ENCODE data around the gene CRX. TPM values are rescaled to one million over a fixed set of nuclear protein-coding genes. Genes with fewer than 3 reads are reported as not detected.

CRX gene
- total and polyA plus RNA-seq, 2 of the 13 experiments (the other 11 are each of a cell fraction or from before 2014, with no cell fraction given) = not detected

- TF ChIP-seq GFI1 (CRISPR knock-in tag; IDR thresholded peaks at IDR 0.05; ENCODE audit: borderline replicate concordance) (peak; percentile 64; the same call in 1 of the 2 replicates), ZNF430 (CRISPR knock-in tag; IDR thresholded peaks at IDR 0.05) (peak; percentile 78), ESRRA (CRISPR knock-in tag; IDR thresholded peaks at IDR 0.05; ENCODE audit: low read depth) (peak; percentile 30; the same call in 1 of the 2 replicates), TBL1XR1 (IDR thresholded peaks at IDR 0.05; ENCODE audit: borderline replicate concordance, low read length, partially characterized antibody) (no peak), PHF5A (CRISPR knock-in tag; IDR thresholded peaks at IDR 0.05; ENCODE audit: low read depth, unreplicated experiment) (peak; percentile 42), PRPF4 (IDR thresholded peaks at IDR 0.05; ENCODE audit: low read depth, low read length, poor library complexity, severe bottlenecking) (no peak), ZBED4 (CRISPR knock-in tag; IDR thresholded peaks at IDR 0.05; ENCODE audit: borderline replicate concordance) (no peak), XBP1 (CRISPR knock-in tag; IDR thresholded peaks at IDR 0.05) (no peak), ZSCAN22 (CRISPR knock-in tag; IDR thresholded peaks at IDR 0.05) (no peak; the same call in 1 of the 2 replicates), HOXA7 (CRISPR knock-in tag; IDR thresholded peaks at IDR 0.05) (no peak), ZNF776 (CRISPR knock-in tag; IDR thresholded peaks at IDR 0.05) (no peak), FOXK2 (IDR thresholded peaks at IDR 0.05) (peak; percentile 99), ZNF232 (CRISPR knock-in tag; IDR thresholded peaks at IDR 0.05; ENCODE audit: borderline replicate concordance) (peak; percentile 31; the same call in 1 of the 2 replicates), PATZ1 (CRISPR knock-in tag; IDR thresholded peaks at IDR 0.05) (peak; percentile 49), ZNF580 (CRISPR knock-in tag; IDR thresholded peaks at IDR 0.05; ENCODE audit: borderline replicate concordance, low read depth) (peak; percentile 58), NR2F1 (CRISPR knock-in tag; IDR thresholded peaks at IDR 0.05) (no peak), ZNF414 (CRISPR knock-in tag; IDR thresholded peaks at IDR 0.05) (peak; percentile 29; the same call in 1 of the 2 replicates)
Measured at GRCh38 chr19:47778049-47778953, 43.4 kb upstream of the CRX start, which contains the start of gene SELENOW (continued).

Data from HepG2 (cell line).